HCT116 (cell line): Measurements from ENCODE around the gene PKMYT1. TPM values are rescaled to one million over a fixed set of nuclear protein-coding genes. Genes with fewer than 3 reads are reported as not detected.
A peak's percentile ranks its signal among the peaks of the same experiment; 100 is the strongest.

Experiments used
- ATAC-seq: fragments of 200-7000 bp; cut with Tn5 transposase; 2 replicates; pipeline ENCODE4 v1.9.1; 2020; ENCODE audit warnings: mild to moderate bottlenecking, moderate library complexity
- BruUV-seq: library from RNA; stranded (reverse); fragments of 400-500 nt; replicated peaks from 2 replicates; lab custom pipeline; 2021; lab: Mats Ljungman, UMichigan
- CTCF ChIA-PET: fragments of 300-600 bp; sonication (Branson Sonifier 250); formaldehyde crosslinking; loops from one replicate; lab custom pipeline; 2021; ENCODE audit warnings: antibody characterized with exemption; lab: Charles Lee
- POLR2A ChIA-PET: fragments of 300-600, 350-600 bp; sonication (Branson Sonifier 250); formaldehyde crosslinking; loops from one replicate; lab custom pipeline; 2021; ENCODE audit warnings: antibody characterized with exemption; lab: Charles Lee
- RAD21 ChIA-PET, 2 experiments: fragments of 300-600 bp; sonication (Branson Sonifier 250); formaldehyde crosslinking; loops; one replicate each; lab custom pipeline; 2023; ENCODE audit warnings: low total read pairs in 2 of 2; ENCODE audit not compliant: uncharacterized antibody in 2 of 2, unreplicated experiment in 2 of 2, low non-redundant PET in 1 of 2; lab: Charles Lee
- DNase-seq: peaks from one replicate; pipeline ENCODE4 v3.0.0-alpha.2; 2010; ENCODE audit warnings: low read depth, low spot score
- H2AFZ ChIP-seq: fragments of 200-600 bp; shearing (Covaris generic), sonication (generic); 2 replicates; pipeline ENCODE4 v1.6.1; 2017; ENCODE audit warnings: low read depth, mixed run types, mixed read lengths, antibody characterized with exemption, low read length; ENCODE audit not compliant: poor library complexity, severe bottlenecking
- H3K27ac ChIP-seq: 2 replicates; pipeline ENCODE4 v1.5.1; 2012; ENCODE audit warnings: low read depth, low read length
- H3K27me3 ChIP-seq: fragments of 200-600 bp; sonication (generic); 2 replicates; pipeline ENCODE4 v1.6.1; 2016; ENCODE audit warnings: mixed run types, low read length, mixed read lengths; ENCODE audit not compliant: insufficient read depth
- H3K36me3 ChIP-seq, 2 experiments: fragments of 200-500 bp in 1 of 2; fragments of 200-600 bp in 1 of 2; sonication (Bioruptor generic) in 1 of 2; sonication (generic) in 1 of 2; 2 replicates each; pipeline versions ENCODE4 v1.5.1 to v1.6.1; 2014 to 2016; ENCODE audit warnings: low read length in 2 of 2, inconsistent platforms in 1 of 2, mixed read lengths in 1 of 2, mixed run types in 1 of 2; ENCODE audit not compliant: insufficient read depth in 2 of 2, control insufficient read depth in 1 of 2
- H3K4me1 ChIP-seq, 2 experiments: fragments of 200-600 bp in 1 of 2; sonication (generic) in 1 of 2; 2 replicates each; pipeline versions ENCODE4 v1.5.1 to v1.6.1; 2012 to 2017; ENCODE audit warnings: low read length in 2 of 2, inconsistent platforms in 1 of 2, mild to moderate bottlenecking in 1 of 2, mixed read lengths in 1 of 2, mixed run types in 1 of 2, moderate library complexity in 1 of 2; ENCODE audit not compliant: insufficient read depth in 2 of 2, control insufficient read depth in 1 of 2
- H3K4me2 ChIP-seq: fragments of 200-600 bp; sonication (generic); 2 replicates; pipeline ENCODE4 v1.6.1; 2017; ENCODE audit warnings: mixed run types, low read length, mixed read lengths
- H3K4me3 ChIP-seq, 2 experiments: fragments of 200-600 bp in 1 of 2; sonication (generic) in 1 of 2; replicated peaks in 1 of 2; 2 replicates each; pipeline ENCODE4 v1.5.1; 2011 to 2016; ENCODE audit warnings: low read length in 2 of 2, control low read depth in 1 of 2, low read depth in 1 of 2, mild to moderate bottlenecking in 1 of 2, mixed read lengths in 1 of 2, mixed run types in 1 of 2
- H3K79me2 ChIP-seq: fragments of 200-600 bp; sonication (generic); 2 replicates; pipeline ENCODE4 v1.6.1; 2017; ENCODE audit warnings: mild to moderate bottlenecking, mixed run types, low read length, moderate library complexity, mixed read lengths; ENCODE audit not compliant: insufficient read depth
- H3K9ac ChIP-seq: fragments of 200-600 bp; sonication (generic); 2 replicates; pipeline ENCODE4 v1.6.1; 2016; ENCODE audit warnings: low read length, mixed read lengths
- H3K9me2 ChIP-seq: fragments of 200-600 bp; sonication (generic), shearing (Covaris generic); 2 replicates; pipeline ENCODE4 v1.6.1; 2017; ENCODE audit warnings: mixed run types, mild to moderate bottlenecking, moderate library complexity; ENCODE audit not compliant: insufficient read depth
- H3K9me3 ChIP-seq, 2 experiments: fragments of 200-500 bp in 1 of 2; fragments of 200-600 bp in 1 of 2; sonication (Bioruptor generic) in 1 of 2; sonication (generic) in 1 of 2; 2 replicates each; pipeline ENCODE4 v1.6.1; 2014 to 2017; ENCODE audit warnings: low read length in 2 of 2, mixed read lengths in 2 of 2, inconsistent platforms in 1 of 2, low read depth in 1 of 2, mild to moderate bottlenecking in 1 of 2, mixed run types in 1 of 2, moderate library complexity in 1 of 2; ENCODE audit not compliant: control insufficient read depth in 1 of 2, insufficient read depth in 1 of 2
- H4K20me1 ChIP-seq: fragments of 200-600 bp; sonication (generic), shearing (Covaris generic); 2 replicates; pipeline ENCODE4 v1.6.1; 2017; ENCODE audit warnings: mixed run types, mild to moderate bottlenecking, moderate library complexity; ENCODE audit not compliant: insufficient read depth
- ATF3 ChIP-seq: IDR thresholded peaks from 2 replicates; pipeline ENCODE4 v1.6.1; 2012
- CBX3 ChIP-seq: IDR thresholded peaks from 2 replicates; pipeline ENCODE4 v1.6.1; 2012; ENCODE audit warnings: low read depth
- CEBPB ChIP-seq: IDR thresholded peaks from 2 replicates; pipeline ENCODE4 v1.6.1; 2012; ENCODE audit warnings: low read depth
- EGR1 ChIP-seq: IDR thresholded peaks from 2 replicates; pipeline ENCODE4 v1.6.1; 2012; ENCODE audit warnings: low read depth
- FOSL1 ChIP-seq: IDR thresholded peaks from 2 replicates; pipeline ENCODE4 v1.6.1; 2012; ENCODE audit warnings: low read depth
- MAX ChIP-seq: IDR thresholded peaks from 2 replicates; pipeline ENCODE4 v1.6.1; 2012
- POLR2AphosphoS5 ChIP-seq: IDR thresholded peaks from 2 replicates; pipeline ENCODE4 v1.6.1; 2011; ENCODE audit warnings: mild to moderate bottlenecking, low read depth, low read length, moderate library complexity
- RAD21 ChIP-seq: IDR thresholded peaks from 2 replicates; pipeline ENCODE4 v1.6.1; 2012; ENCODE audit warnings: low read depth, mild to moderate bottlenecking
- REST ChIP-seq: IDR thresholded peaks from 2 replicates; pipeline ENCODE4 v1.6.1; 2012; ENCODE audit warnings: low read depth
- SRF ChIP-seq: IDR thresholded peaks from 2 replicates; pipeline ENCODE4 v1.6.1; 2012; ENCODE audit warnings: low read depth
- YY1 ChIP-seq: IDR thresholded peaks from 2 replicates; pipeline ENCODE4 v1.6.1; 2011; ENCODE audit warnings: low read length, low read depth, moderate library complexity, mild to moderate bottlenecking; ENCODE audit not compliant: insufficient replicate concordance; ENCODE audit errors: extremely low read depth
- ZBTB33 ChIP-seq: IDR thresholded peaks from 2 replicates; pipeline ENCODE4 v1.6.1; 2011; ENCODE audit warnings: mild to moderate bottlenecking, low read length, moderate library complexity; ENCODE audit not compliant: insufficient replicate concordance; ENCODE audit errors: extremely low read depth
- intact Hi-C: fragments of 100-400 bp; cut with micrococcal nuclease; formaldehyde crosslinking; loops from 2 replicates; pipeline ENCODE4 v1.10.0; 2022
- total RNA-seq: library from RNA; stranded (reverse); gene quantifications from one replicate; pipeline ENCODE4 v1.2.1, GENCODE V29; 2021; ENCODE audit not compliant: unreplicated experiment

The PKMYT1 gene
- total RNA-seq, 1 experiment from 2014 or later = 104 TPM

- ATAC-seq (no peak), DNase-seq (no peak)
- H3K4me1 ChIP-seq = peaks cover 64 to 89% of the 10 kb centered on the region in 2 experiments
- no peaks in the 10 kb centered on the region for H3K79me2 ChIP-seq
- H3K9ac ChIP-seq = peak overlapping the region; percentile 64
- H3K27me3 ChIP-seq = no peaks in the 10 kb centered on the region
- intact Hi-C loops = no loop called here
- no peak overlapping the region for H2AFZ ChIP-seq
- no peak for TF ChIP-seq REST
- no peak for TF ChIP-seq FOSL1
- H3K9me3 ChIP-seq = no peaks in the 10 kb centered on the region
- H3K27ac ChIP-seq = no peak overlapping the region
- H3K36me3 ChIP-seq = no peaks in the 10 kb centered on the region
- RAD21 ChIA-PET = no interaction called here
- CTCF ChIA-PET = no interaction called here
- H4K20me1 ChIP-seq = no peaks in the 10 kb centered on the region
- BruUV-seq = no TSS peak
- peak overlapping the region; percentile 84 for H3K4me2 ChIP-seq
- no peak overlapping the region; a peak in 1 of 4 replicates for H3K4me3 ChIP-seq
- no peaks in the 10 kb centered on the region for H3K9me2 ChIP-seq
- POLR2A ChIA-PET = interaction anchor here (11.4 kb wide), 1 partner anchor 13 kb away, joined by 188 read pairs; the partner anchor contains the start of genes CLDN6, HCFC1R1, THOC6 and TNFRSF12A
Measured at GRCh38 chr16:3008690-3009037, 28.4 kb upstream of the PKMYT1 start.

- Histone ChIP-seq H3K27me3 (no peaks in the 10 kb centered on the region), H3K4me2 (peak overlapping the region; percentile 84), H3K4me3 (no peak overlapping the region), H3K79me2 (no peaks in the 10 kb centered on the region), H4K20me1 (no peaks in the 10 kb centered on the region), H2AFZ (no peak overlapping the region), H3K36me3 (no peaks in the 10 kb centered on the region), H3K27ac (no peak overlapping the region; the same call in 1 of the 2 replicates), H3K4me1 (peaks cover 59 to 89% of the 10 kb centered on the region in 2 experiments), H3K9me3 (no peaks in the 10 kb centered on the region), H3K9ac (peak overlapping the region; percentile 64), H3K9me2 (no peaks in the 10 kb centered on the region)
- ChIA-PET RAD21 (no interaction called here), POLR2A (interaction anchor here (11.4 kb wide), 1 partner anchor 14 kb away, joined by 188 read pairs; the partner anchor contains the start of genes CLDN6, HCFC1R1, THOC6 and TNFRSF12A), CTCF (interaction anchor here (0.8 kb wide), 1 partner anchor 26 kb away, joined by 4 read pairs; no protein-coding TSS in a partner anchor)
- intact Hi-C loops = no loop called here
- BruUV-seq = no TSS peak
- ATAC-seq (no peak), DNase-seq (no peak)
- TF ChIP-seq CBX3 = no peak
- no peak for TF ChIP-seq RAD21
- no peak for TF ChIP-seq MAX
- TF ChIP-seq ATF3 = no peak
- no peak for TF ChIP-seq YY1
- TF ChIP-seq CEBPB = no peak
- TF ChIP-seq EGR1 = no peak
- TF ChIP-seq ZBTB33 = no peak
- TF ChIP-seq POLR2AphosphoS5 = no peak
- no peak for TF ChIP-seq SRF
Measured at GRCh38 chr16:3007957-3008689, 27.9 kb upstream of the PKMYT1 start.
